Inflammatory macrophage treated with lipopolysaccharide for 4 hours (primary cell): ENCODE measurements around the gene NEAT1.

ENCODE experiments used
- DNase-seq: peaks from one replicate; pipeline ENCODE4 v3.0.0-alpha.2; 2020

Gene NEAT1

GRCh38 chr11:65487467-65488272, 65.1 kb downstream of the NEAT1 start:
- peak; percentile 96 for DNase-seq

- DNase-seq, result no peak
Observed at GRCh38 chr11:65488273-65489034, 65.9 kb downstream of the NEAT1 start.

- no peak for DNase-seq
Observed at GRCh38 chr11:65489035-65489705, 66.6 kb downstream of the NEAT1 start.

- no peak for DNase-seq
Observed at GRCh38 chr11:65489706-65490320, 67.2 kb downstream of the NEAT1 start.

GRCh38 chr11:65491163-65491465, 68.5 kb downstream of the NEAT1 start:
- no peak for DNase-seq

GRCh38 chr11:65491614-65492386, 69.2 kb downstream of the NEAT1 start:
- DNase-seq, result peak; percentile 75

GRCh38 chr11:65492387-65492636, 69.7 kb downstream of the NEAT1 start:
- no peak for DNase-seq

- peak; percentile 93 for DNase-seq
Observed at GRCh38 chr11:65492637-65493366, 70.2 kb downstream of the NEAT1 start.

GRCh38 chr11:65493367-65494176, 71.0 kb downstream of the NEAT1 start:
- peak; percentile 32 for DNase-seq
